GM20431 (cell line): ENCODE results near the gene SRGAP2C.
"Not testable (repeated sequence)": the region's sequence is repeated elsewhere in the genome, so short reads cannot be mapped to it uniquely, and the experiment has no call there.

Experiments
- in situ Hi-C: fragments of 300-500 bp; cut with MseI, MboI; formaldehyde crosslinking; loops from one replicate; pipeline ENCODE4 v1.15.0; 2020; ENCODE audit warnings: low sequenced_read_pairs; ENCODE audit not compliant: unreplicated experiment

Gene SRGAP2C

GRCh38 chr1:121275435-121275834, 90.7 kb downstream of the SRGAP2C start:
- in situ Hi-C loops: not testable (repeated sequence)

DNA sequence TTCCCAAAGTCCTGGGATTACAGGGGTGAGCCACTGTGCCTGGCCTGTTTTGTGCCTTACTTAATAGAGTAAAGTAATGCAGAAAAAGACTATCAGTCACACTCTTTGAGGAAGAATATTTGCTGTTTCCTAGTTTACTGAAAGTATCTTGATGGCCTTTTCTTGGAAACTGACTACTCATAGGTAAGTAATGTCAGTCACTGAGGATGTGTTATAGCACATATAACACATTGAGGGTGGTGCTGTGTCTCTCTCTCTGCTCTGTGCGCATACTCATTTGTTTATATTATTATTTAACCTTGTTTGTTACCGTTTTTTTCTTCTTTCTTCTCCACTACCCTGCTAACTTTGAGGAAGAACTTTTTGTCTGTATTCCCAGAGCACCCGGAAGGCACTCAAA, 93.4 kb downstream of the SRGAP2C start:
- in situ Hi-C loops: not testable (repeated sequence)

GRCh38 chr1:121278777-121279547, 94.2 kb downstream of the SRGAP2C start:
- in situ Hi-C loops: not testable (repeated sequence)

DNA sequence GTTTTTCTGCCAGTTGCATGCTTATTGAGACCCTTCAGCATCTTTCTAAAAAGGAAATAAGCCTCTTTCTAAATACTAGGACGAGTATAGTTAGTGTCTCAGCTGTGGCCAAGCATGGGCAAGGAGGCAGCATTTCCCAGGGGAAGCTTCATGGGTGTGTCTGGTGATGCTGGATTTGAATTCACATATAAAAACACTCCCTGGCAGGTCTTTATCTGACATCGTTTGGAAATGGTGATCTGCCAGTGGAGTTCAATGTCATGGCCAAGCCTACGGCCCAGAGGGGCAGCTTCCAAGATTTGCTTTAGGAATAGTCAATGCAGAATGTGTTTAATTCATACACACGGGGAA, 94.7 kb downstream of the SRGAP2C start:
- in situ Hi-C loops: not testable (repeated sequence)

GRCh38 chr1:121280699-121281317, 96.0 kb downstream of the SRGAP2C start:
- in situ Hi-C loops: not testable (repeated sequence)

GRCh38 chr1:121281480-121281879, 96.7 kb downstream of the SRGAP2C start:
- in situ Hi-C loops: not testable (repeated sequence)

- in situ Hi-C loops: not testable (repeated sequence)
Measured at GRCh38 chr1:121283587-121284180, 98.9 kb downstream of the SRGAP2C start.

DNA sequence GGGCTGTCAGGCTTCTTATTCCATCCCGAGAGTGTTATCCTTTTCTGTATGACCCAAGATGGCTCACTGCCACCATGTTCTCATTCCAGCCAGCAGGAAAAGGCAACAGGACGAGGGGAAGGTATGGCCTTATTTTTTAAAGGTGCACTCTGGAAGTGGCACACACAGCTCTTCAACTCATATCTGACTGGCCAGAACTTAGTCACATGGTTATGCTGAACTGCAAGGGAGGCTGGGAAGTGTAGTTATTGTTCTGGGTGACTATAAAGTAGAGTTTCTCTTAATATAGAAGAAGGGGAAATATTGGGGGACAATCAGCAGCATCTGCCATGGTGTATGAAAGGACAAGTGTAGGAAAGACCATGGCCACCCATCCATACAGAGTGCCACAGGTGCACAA, 107.8 kb downstream of the SRGAP2C start:
- in situ Hi-C loops: not testable (repeated sequence)

DNA sequence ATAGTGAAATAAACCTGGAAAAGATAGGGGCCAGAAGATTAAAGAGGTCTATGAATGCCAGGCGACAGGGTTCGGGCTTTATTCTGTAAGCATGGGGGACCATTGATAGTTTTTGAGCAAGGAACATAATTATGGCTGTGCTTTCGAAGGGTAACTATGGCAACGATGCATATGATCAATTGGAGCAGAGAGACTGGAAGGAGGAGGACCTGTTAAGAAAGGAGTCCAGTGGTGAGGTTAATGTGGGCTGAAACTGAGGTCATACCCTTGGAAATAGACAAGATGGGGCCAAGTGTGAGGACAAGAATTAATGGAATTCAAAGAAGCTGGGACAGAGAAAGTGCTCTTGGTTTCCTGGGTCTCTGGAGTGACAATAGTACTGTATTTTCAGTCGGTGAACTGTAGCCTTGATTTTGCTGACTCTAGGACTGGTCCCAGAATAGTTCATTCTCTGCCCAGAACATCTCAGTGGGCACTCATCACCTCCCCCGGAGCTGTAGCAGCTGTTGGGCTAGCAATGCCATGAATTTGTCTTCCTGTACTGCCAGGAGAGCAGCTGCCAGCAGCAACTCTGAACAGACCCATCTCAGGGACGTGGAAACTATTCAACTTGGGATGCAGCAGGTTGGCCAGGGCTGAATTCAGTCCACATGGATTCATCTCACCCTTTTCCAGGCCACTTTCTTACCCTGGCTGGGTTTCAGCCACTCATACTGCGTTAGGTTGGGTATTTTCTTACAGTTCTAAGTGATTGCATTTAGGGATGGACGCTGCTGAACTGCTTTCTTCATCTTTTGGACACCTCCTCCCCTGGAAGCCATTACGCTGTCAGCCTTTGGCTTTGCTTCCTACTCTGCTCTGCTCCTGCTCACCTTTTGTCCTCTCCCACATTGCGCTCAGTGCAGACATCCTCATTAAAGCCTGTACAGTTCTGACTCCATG, 108.8 kb downstream of the SRGAP2C start:
- in situ Hi-C loops: not testable (repeated sequence)

DNA sequence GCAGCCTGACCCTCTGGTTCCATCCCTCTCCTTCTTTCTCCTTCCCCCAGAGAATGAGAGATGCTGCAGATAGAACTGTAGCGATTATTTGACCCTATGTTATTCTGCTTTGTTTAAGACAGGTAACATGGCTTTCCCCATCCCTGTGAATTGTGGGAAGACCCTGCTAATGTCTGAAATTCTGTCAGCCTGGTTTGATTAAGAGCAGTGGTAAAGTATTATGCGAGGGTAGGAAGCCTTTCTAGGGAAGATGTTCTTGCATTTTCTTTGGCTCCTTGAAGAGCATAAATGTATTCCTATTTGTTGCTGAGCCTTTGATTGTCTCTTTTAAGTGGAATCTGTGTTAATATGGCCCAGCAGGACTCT, 109.4 kb downstream of the SRGAP2C start:
- in situ Hi-C loops: not testable (repeated sequence)

DNA sequence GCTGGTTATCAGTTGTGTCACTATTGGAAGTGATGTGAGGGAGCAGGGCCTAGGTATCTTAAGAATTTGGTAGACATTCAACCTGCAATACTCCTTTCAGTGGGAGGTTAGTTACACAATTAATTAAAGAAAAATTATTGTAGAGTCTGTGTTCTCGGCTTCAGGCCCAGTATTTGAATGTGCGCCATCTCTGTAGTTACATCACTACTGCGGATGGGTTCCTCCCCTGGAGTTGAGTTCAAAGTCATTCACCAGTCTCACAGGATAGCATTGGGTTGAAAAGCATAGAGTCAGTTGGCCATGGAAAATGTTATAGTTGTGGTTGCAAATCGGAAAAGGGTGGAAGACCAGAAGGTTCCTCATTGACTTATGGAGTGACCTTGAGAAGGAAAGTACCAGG, 111.8 kb downstream of the SRGAP2C start:
- in situ Hi-C loops: not testable (repeated sequence)

GRCh38 chr1:121298529-121298928, 113.8 kb downstream of the SRGAP2C start:
- in situ Hi-C loops: not testable (repeated sequence)

GRCh38 chr1:121299514-121300149, 114.9 kb downstream of the SRGAP2C start:
- in situ Hi-C loops: not testable (repeated sequence)

GRCh38 chr1:121301876-121302275, 117.1 kb downstream of the SRGAP2C start:
- in situ Hi-C loops: not testable (repeated sequence)

DNA sequence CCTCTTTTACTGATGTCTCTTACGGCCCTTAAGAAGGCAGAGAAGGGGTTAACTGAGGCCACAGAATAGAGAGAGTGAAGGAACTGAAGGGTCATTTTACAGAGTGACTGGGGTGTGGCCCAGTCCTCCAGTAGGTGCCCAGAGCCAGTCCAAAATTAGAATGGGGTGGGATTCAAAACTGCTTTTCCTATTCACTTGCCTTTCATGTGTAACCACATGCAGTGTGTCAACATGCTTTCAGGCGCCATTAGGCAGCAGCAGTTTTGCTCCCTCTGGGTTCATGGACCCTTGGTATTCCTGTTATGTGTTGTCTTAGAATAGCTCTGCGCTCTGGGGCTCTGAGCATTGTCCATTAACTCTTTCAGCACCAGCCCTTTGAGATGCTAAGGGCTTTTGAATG, 123.0 kb downstream of the SRGAP2C start:
- in situ Hi-C loops: not testable (repeated sequence)

GRCh38 chr1:121315509-121315908, 130.7 kb downstream of the SRGAP2C start:
- in situ Hi-C loops: not testable (repeated sequence)

DNA sequence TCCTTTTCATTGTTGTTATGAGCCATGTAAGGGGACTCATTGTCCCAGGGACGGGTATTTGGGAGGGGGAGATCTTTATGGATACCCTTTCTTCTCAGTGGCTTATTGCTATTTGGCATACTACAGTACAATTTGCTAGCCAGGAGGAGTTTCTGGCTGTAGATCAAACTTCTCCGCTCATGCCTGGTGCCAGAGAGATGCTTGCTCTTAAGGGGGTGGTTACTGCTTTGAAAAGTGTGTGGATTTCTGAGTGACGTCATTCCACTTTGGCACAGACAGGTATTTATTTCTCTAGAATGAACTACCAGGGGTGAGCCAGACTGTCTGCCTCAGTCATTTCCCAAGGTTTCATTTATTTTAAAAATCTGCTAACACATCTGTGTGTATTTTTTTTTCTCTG, 131.3 kb downstream of the SRGAP2C start:
- in situ Hi-C loops: not testable (repeated sequence)

GRCh38 chr1:121317491-121318468, 133.0 kb downstream of the SRGAP2C start:
- in situ Hi-C loops: not testable (repeated sequence)

- in situ Hi-C loops: not testable (repeated sequence)
Measured at GRCh38 chr1:121318687-121319086, 133.9 kb downstream of the SRGAP2C start.
